NCI-H146 treated with DMSO at 0.1 percent for 48 hours (cell line): ENCODE measurements around the gene IQCH.
A peak's percentile ranks its signal among the peaks of the same experiment; 100 is the strongest.

Source experiments
- DNase-seq: peaks from one replicate; lab custom pipeline; 2025; ENCODE audit not compliant: unreplicated experiment; lab: John Stamatoyannopoulos, UW

IQCH gene

DNA sequence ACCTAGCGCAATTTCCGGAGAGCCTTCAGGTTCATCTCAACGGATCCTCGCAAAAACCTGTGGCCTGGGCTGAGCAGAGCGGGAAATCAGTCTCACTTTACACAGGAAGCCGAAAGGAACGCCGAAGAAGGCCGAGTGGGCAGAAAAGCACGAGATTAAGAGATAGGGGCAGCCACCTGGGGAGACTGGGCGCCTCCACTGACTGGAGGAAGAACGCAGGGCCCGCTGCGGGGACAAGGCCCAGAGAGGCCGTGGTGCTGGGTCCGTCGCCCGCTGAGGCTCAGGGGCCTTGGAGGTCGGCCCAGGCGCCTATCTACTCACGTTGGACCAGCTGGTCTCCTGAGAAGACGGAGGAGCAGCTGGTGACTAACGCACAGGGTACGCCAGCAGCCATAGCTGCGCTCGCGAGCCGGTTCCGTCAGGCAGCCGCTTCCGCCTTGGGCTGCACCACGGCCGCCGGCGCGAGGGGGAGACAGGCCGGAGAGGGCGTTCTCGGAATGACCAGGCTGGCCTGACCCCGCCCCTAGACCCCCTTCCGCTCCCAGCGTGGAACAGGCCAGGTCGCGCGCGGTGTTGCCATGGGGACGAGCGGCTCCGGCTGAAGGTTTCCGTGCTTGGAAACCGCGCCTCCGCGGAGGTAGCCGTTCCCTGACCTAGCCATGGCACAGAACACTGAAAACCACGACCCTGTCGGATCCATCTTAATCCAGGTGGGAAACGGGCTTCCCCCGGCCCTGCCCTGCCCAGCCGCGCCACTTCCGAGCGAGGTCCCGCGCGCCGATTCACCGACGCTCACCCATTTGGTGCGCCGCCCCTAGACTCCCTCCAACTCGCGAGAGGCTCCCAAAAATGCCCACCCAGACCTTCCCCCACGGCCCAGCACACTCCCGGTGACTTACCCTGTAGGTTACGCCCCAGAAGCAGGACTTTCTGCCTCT is at the start of gene IQCH, which contains the start of gene AAGAB:
IQCH (plus strand) TSS at position 549 of the 938 bp plus-strand sequence; CDS start at position 660, 111 bp downstream.
AAGAB (minus strand) TSS at position 424 of the 938 bp plus-strand sequence; CDS start at position 394, 30 bp downstream.
- peak; percentile 75 for DNase-seq

GRCh38 chr15:67207555-67208207 is 46.9 kb upstream of the IQCH start:
- no peak for DNase-seq

GRCh38 chr15:67208396-67208795 is 46.2 kb upstream of the IQCH start:
- no peak for DNase-seq

DNA sequence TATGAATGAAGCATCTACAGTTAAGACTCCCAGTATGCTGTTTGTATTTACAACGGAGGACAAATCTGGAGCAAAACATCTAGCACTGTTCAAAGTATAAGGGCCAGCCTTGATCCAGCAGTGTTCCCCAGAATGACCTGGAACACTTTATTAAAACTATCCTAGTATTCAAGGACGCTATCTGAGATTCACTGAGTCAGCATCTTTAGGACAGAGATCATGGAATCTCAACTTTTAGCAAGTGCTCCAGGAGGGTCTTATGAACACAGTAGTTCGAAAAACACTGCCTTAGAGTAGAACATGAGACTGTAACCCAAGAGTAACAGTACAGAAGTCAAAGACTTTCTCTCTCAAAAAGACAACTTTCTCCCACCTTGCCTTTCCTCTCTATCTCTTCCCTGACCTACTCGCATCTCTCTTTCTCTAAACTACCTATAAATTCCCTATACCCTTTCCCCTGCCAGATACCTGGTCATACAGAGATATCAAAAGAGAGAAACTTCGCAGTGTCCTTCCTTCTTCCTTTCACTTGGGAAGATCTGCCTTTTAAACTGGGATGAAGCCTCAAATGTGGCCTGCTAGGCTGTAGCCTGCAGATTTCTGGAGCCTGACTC is 43.9 kb upstream of the IQCH start:
- no peak for DNase-seq

DNA sequence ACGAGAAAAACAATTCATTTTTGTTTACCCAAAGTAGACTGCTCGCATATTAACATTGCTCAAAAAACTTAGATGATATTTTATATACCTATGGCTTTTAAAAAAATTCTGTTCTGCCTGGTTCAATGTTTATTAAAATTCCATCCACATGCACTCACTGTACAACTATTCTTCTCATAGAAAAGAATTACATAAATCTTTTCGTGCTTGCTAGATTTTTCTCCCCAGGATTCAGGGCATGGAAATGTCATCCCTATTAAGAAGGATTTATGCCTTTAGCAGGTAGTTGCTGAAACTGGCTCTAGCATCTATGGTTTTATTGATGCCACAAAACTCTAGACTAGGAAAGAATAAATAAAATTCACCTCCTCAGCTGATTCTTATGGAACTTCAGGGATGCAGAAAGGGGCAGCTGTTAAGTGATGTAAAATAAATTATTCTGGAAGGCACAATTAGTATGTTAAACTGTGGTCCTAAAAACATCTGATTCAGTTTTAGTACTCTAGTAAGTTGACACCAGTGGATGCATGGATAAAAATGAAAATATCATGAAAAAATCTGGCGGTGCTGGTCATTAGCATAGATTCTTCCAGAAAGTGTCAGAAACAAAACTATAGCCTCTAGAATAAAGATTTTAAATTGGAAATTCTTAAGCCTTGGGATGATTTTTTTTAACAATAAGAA is 41.8 kb upstream of the IQCH start:
- DNase-seq = no peak

GRCh38 chr15:67215102-67215501 is 39.5 kb upstream of the IQCH start:
- DNase-seq = no peak

GRCh38 chr15:67216859-67217258 is 37.7 kb upstream of the IQCH start:
- DNase-seq = no peak

DNA sequence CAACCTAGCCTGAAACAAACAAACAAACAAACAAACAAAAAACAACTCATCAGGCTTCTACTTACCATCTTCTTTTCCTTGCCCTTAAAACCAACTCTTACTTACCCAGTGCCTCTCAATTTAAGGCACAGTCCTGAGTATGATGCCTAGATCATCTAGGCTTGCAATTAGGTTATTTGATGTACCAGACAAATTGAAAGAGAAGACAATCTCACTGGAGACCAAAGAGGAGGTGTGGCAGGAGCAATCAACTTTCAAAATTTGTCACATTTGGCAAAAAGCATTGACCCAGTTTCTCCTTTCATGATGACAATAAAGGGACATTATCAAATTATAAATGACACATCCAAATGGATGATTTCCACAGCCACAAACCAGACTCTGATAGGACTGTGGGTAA is 36.2 kb upstream of the IQCH start:
- DNase-seq = no peak

- DNase-seq = no peak
Measured at GRCh38 chr15:67219288-67219687, 35.3 kb upstream of the IQCH start.

GRCh38 chr15:67224889-67225288 is 29.7 kb upstream of the IQCH start:
- DNase-seq = no peak

DNA sequence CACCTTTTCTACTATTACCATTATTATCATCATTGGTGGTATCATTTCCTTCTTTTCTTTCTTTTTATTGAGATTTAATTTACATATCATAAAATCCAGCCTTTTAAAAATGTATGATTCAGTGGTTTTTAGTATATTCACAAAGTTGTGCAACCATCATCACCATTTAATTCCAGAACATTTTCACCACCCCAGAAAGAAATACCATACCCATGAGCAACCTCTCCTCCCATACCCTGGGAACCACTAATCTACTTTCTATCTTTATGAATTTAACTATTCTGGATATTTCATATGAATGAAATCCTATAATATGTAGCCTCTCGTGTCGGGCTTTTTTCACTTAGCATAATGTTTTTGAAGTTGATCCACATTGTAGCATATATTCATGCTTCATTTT is 29.2 kb upstream of the IQCH start:
- DNase-seq = no peak

DNA sequence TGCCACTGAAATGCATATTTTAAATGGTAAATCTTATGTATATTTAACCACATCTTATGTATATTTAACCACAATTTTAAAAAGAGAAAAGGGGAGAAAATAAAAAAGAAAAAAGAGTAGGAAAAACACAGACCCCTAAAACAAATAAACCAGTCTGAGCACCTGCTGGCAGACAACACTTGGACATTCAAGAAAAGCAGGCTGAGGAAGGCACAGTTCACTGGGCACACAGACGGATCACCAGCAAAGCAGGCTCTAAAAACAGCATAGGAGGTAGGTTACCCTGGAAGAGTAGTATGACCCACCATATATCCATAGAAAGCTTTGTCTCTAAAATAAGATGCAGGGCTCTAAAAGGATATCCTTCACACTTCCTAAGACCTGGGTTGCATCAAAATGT is 27.2 kb upstream of the IQCH start:
- DNase-seq = no peak

DNA sequence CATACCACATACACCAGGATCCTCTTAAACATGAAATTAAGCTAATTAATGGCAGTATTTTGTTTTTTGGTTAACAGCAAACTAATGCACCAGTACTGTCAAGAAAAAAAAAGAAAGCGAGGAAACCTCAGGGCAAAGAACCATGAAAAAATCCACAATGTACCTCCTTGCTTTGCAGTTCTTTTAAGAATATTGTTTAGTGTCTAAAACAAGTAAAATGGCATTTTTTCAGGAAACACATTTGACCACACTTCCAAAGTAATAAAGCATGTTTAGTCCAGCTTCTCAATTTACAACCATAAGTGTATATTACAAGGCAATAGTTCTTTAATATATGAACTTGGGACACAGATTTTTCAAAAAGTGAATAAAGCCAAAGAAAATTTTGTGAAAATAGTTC is 26.7 kb upstream of the IQCH start:
- DNase-seq = no peak

DNA sequence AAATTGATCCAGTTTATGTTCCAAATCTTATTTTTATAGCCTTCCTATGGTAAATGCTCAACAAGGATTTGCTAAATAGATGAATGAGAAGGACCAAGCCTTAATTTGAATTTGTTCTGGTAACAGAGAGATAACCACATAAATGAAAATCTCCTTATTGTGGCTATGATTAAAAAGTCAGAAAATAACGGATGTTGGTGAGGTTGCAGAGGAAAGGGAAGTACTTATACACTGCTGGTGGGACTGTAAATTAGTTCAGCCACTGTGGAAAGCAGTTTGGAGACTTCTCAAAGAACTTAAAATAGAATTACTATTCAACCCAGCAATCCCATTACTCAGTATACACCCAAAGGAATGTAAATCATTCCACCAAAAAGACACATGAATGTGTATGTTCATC is 26.3 kb upstream of the IQCH start:
- no peak for DNase-seq

- no peak for DNase-seq
Measured at GRCh38 chr15:67230504-67230903, 24.1 kb upstream of the IQCH start.

- no peak for DNase-seq
Measured at GRCh38 chr15:67232591-67232990, 22.0 kb upstream of the IQCH start.

DNA sequence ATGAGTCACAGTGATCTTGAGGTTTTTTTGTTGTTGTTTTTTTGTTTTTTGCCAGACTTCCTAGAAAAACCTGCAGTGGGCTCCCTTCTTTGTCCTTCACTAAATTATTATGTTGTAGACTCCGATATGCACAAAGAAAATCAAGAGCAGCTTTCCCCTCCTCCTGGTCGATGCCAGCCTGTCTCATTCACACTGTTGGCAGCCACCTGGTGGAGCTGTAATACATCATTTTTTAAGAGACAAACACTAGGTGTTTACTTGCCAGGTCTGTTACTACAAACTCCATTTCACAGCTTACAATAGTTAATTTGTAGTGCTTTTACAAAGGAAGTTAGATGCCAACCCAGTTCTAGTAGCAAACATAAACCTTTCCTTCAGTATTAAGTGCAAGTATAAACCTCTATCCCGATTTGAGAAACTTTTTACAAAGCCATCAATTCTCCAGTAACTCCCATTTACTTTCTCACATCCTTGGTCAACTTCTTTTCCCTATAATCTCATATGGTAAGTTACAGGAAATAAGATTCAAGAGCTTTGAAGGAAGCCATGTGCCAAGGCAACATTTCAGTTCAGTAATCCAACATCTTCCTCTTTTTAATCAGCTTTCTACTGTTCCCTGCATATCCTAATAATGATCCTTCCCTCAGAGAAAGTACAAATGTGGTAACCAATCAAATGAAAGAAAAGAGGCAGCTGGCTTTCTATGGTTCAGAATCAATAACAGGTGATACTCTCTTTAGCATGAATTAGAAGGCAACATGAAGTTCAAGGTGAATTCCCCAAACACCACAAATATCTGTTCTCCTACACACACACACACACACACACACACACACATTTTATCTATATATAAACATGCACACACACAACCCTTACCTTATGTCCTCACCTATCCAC is 14.1 kb upstream of the IQCH start:
- peak; percentile 19 for DNase-seq

GRCh38 chr15:67241132-67241855 is 13.3 kb upstream of the IQCH start:
- DNase-seq = no peak

DNA sequence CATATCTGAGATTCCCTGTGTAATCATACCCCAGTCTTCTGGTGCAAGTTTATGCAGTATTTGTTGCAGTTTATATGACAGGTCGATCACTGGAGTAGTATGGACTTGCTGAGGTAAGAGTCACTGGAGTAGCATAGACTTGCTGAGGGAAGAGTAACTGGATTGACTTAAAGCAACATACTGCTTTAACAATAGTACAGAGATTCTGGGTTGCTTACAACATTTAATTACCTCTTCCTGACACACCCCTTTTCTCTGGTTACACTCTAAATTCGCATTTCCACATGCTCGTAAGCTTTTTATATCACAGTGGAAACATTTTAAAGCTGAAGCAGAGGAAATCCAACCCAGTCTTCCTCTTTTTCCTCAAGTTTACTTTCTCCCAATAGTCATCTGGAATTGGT is 11.9 kb upstream of the IQCH start:
- no peak for DNase-seq
